Endothelial cell of umbilical vein (primary cell): ENCODE measurements around the gene LITAF. TPM values are rescaled to one million over a fixed set of nuclear protein-coding genes. Genes with fewer than 3 reads are reported as not detected.

Experiments
- BruUV-seq: library from RNA; stranded (reverse); fragments of 400-500 nt; replicated peaks from 2 replicates; lab custom pipeline; 2021; lab: Mats Ljungman, UMichigan
- CTCF ChIA-PET: fragments of 300-600, 350-600 bp; sonication (Branson Sonifier 250); formaldehyde crosslinking; loops from one replicate; lab custom pipeline; 2021; ENCODE audit warnings: antibody characterized with exemption, inconsistent platforms; lab: Charles Lee
- POLR2A ChIA-PET: fragments of 300-600, 350-600 bp; sonication (Branson Sonifier 250); formaldehyde crosslinking; loops from one replicate; lab custom pipeline; 2021; ENCODE audit warnings: antibody characterized with exemption, inconsistent platforms; lab: Charles Lee
- DNase-seq: peaks from one replicate; pipeline ENCODE4 v3.0.0-alpha.2; 2011; ENCODE audit warnings: low read depth, low spot score
- FAIRE-seq: peaks from 2 replicates; lab custom pipeline; 2011; peaks lifted over from hg19 to GRCh38; lab: Jason Lieb, UNC
- H2AFZ ChIP-seq: 2 replicates; pipeline ENCODE4 v1.6.0; 2012; ENCODE audit warnings: low read depth, low read length, control low read depth, inconsistent platforms
- H3K27ac ChIP-seq: 2 replicates; pipeline ENCODE4 v1.5.1; 2011; ENCODE audit warnings: low read depth, mild to moderate bottlenecking, control low read depth, low read length, moderate library complexity; ENCODE audit not compliant: insufficient read depth
- H3K27me3 ChIP-seq, 2 experiments: 2 replicates each; pipeline versions ENCODE4 v1.6.0 to v1.6.1; 2011; ENCODE audit warnings: low read length in 2 of 2, mixed read lengths in 1 of 2; ENCODE audit not compliant: control insufficient read depth in 2 of 2, insufficient read depth in 2 of 2
- H3K36me3 ChIP-seq, 2 experiments: 2 replicates in 1 of 2; 3 replicates in 1 of 2; pipeline ENCODE4 v1.5.1; 2011; ENCODE audit warnings: low read length in 2 of 2, mild to moderate bottlenecking in 1 of 2, moderate library complexity in 1 of 2; ENCODE audit not compliant: control insufficient read depth in 2 of 2, insufficient read depth in 2 of 2; ENCODE audit errors: extremely low read depth in 1 of 2
- H3K4me1 ChIP-seq: 3 replicates; pipeline ENCODE4 v1.5.1; 2011; ENCODE audit warnings: mild to moderate bottlenecking, low read length; ENCODE audit not compliant: control insufficient read depth, insufficient read depth; ENCODE audit errors: extremely low read depth
- H3K4me2 ChIP-seq: 2 replicates; pipeline ENCODE4 v1.6.1; 2011; ENCODE audit warnings: low read length, control low read depth, mixed read lengths; ENCODE audit not compliant: insufficient read depth
- H3K4me3 ChIP-seq, 3 experiments: fragments of 200-600 bp in 1 of 3; sonication (generic), shearing (Covaris generic) in 1 of 3; replicated peaks in 1 of 3; 2 replicates each; pipeline ENCODE4 v1.5.1; 2011 to 2016; ENCODE audit warnings: control low read depth in 3 of 3, low read length in 3 of 3, mild to moderate bottlenecking in 2 of 3, inconsistent platforms in 1 of 3, low read depth in 1 of 3, moderate library complexity in 1 of 3; ENCODE audit not compliant: insufficient read depth in 1 of 3
- H3K79me2 ChIP-seq: 2 replicates; pipeline ENCODE4 v1.6.0; 2012; ENCODE audit warnings: low read length, inconsistent platforms; ENCODE audit not compliant: control insufficient read depth, insufficient read depth
- H3K9ac ChIP-seq: replicated peaks from 2 replicates; pipeline ENCODE3; 2011; ENCODE audit warnings: low read length, control low read depth; ENCODE audit not compliant: insufficient read depth; ENCODE audit errors: extremely low read depth
- H3K9me1 ChIP-seq: replicated peaks from 3 replicates; pipeline ENCODE4 v1.6.0; 2011; ENCODE audit warnings: mild to moderate bottlenecking, low read length; ENCODE audit not compliant: control insufficient read depth, insufficient read depth; ENCODE audit errors: extremely low read depth
- H3K9me3 ChIP-seq: replicated peaks from 2 replicates; pipeline ENCODE4 v1.5.1; 2012; ENCODE audit warnings: low read length, inconsistent platforms; ENCODE audit not compliant: control insufficient read depth, insufficient read depth
- H4K20me1 ChIP-seq: replicated peaks from 2 replicates; pipeline ENCODE3; 2011; ENCODE audit warnings: mild to moderate bottlenecking, low read length; ENCODE audit not compliant: control insufficient read depth, insufficient read depth; ENCODE audit errors: extremely low read depth
- GATA2 ChIP-seq: IDR thresholded peaks from 2 replicates; pipeline ENCODE4 v1.7.0; 2011; ENCODE audit warnings: low read depth, mild to moderate bottlenecking, moderate library complexity, mixed read lengths, low read length; ENCODE audit not compliant: insufficient read length, insufficient read depth
- POLR2AphosphoS5 ChIP-seq: IDR thresholded peaks from 2 replicates; pipeline ENCODE4 v1.6.1; 2012; ENCODE audit warnings: low read depth, mild to moderate bottlenecking, control low read depth, low read length, moderate library complexity; ENCODE audit not compliant: insufficient read depth
- dilution Hi-C: fragments of 300-500 bp; cut with MboI; formaldehyde crosslinking; loops from one replicate; pipeline ENCODE4 v1.15.0; 2019; ENCODE audit warnings: low sequenced_read_pairs; ENCODE audit not compliant: extremely low pct_ligation_motif_present
- intact Hi-C: fragments of 100-400 bp; cut with micrococcal nuclease; formaldehyde crosslinking; loops from one replicate; pipeline ENCODE4 v1.10.0; 2022
- polyA plus RNA-seq, 4 experiments: library from polyadenylated mRNA; depleted of rRNA in 3 of 4; stranded (reverse) in 3 of 4; unstranded in 1 of 4; fragments of >200 nt; gene quantifications; 2 replicates each; pipeline versions ENCODE4 v1.2.1 to v1.2.3, GENCODE V29; 2011 to 2012; ENCODE audit warnings: missing spikeins in 1 of 4
- total RNA-seq: library from RNA; stranded (reverse); gene quantifications from 2 replicates; pipeline ENCODE4 v1.2.3, GENCODE V29; 2021
- TF ChIP-seq, protein P1 (sequence below): IDR thresholded peaks from 2 replicates; pipeline ENCODE4 v1.6.1; 2011; ENCODE audit not compliant: insufficient read depth, insufficient read length
- TF ChIP-seq, protein P2 (sequence below), 2 donors: IDR thresholded peaks; 1 replicate in 1 of 2; 2 replicates in 1 of 2; pipeline ENCODE4 v1.5.1; 2011; ENCODE audit warnings: low read length in 2 of 2, mild to moderate bottlenecking in 2 of 2, moderate library complexity in 2 of 2, control low read depth in 1 of 2, inconsistent platforms in 1 of 2, low read depth in 1 of 2; ENCODE audit not compliant: insufficient read depth in 1 of 2; ENCODE audit errors: extremely low read depth in 1 of 2

The LITAF gene
- total and polyA plus RNA-seq, 2 donors (not counting 3 experiments of a cell fraction or from before 2014, with no cell fraction given), result 15.2 to 27.2 TPM

GRCh38 chr16:11524098-11524760, 62.5 kb downstream of the LITAF start:
- dilution Hi-C loops, result no loop called here
- TF ChIP-seq, protein P1, sequence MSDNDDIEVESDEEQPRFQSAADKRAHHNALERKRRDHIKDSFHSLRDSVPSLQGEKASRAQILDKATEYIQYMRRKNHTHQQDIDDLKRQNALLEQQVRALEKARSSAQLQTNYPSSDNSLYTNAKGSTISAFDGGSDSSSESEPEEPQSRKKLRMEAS, result no peak
- TF ChIP-seq GATA2, result no peak
- TF ChIP-seq POLR2AphosphoS5, result no peak
- TF ChIP-seq, protein P2, sequence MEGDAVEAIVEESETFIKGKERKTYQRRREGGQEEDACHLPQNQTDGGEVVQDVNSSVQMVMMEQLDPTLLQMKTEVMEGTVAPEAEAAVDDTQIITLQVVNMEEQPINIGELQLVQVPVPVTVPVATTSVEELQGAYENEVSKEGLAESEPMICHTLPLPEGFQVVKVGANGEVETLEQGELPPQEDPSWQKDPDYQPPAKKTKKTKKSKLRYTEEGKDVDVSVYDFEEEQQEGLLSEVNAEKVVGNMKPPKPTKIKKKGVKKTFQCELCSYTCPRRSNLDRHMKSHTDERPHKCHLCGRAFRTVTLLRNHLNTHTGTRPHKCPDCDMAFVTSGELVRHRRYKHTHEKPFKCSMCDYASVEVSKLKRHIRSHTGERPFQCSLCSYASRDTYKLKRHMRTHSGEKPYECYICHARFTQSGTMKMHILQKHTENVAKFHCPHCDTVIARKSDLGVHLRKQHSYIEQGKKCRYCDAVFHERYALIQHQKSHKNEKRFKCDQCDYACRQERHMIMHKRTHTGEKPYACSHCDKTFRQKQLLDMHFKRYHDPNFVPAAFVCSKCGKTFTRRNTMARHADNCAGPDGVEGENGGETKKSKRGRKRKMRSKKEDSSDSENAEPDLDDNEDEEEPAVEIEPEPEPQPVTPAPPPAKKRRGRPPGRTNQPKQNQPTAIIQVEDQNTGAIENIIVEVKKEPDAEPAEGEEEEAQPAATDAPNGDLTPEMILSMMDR (IDR thresholded peaks at IDR 0.05; ENCODE audit: extremely low read depth in 1 of 2, insufficient read depth in 1 of 2, low read depth in 1 of 2, low read length in 2 of 2), result no peak
- DNase-seq (no peak), FAIRE-seq (no peak)
- BruUV-seq, result no TSS peak
- Histone ChIP-seq H3K27ac (no peak overlapping the region), H3K4me1 (no peaks in the 10 kb centered on the region), H3K4me2 (no peak overlapping the region), H3K9ac (no peak overlapping the region), H4K20me1 (no peaks in the 10 kb centered on the region), H3K4me3 (no peak overlapping the region), H3K27me3 (peaks cover 3 to 5% of the 10 kb centered on the region in 2 experiments), H3K9me3 (no peaks in the 10 kb centered on the region), H3K36me3 (no peaks in the 10 kb centered on the region), H3K79me2 (no peaks in the 10 kb centered on the region), H3K9me1 (no peaks in the 10 kb centered on the region), H2AFZ (no peak overlapping the region)
- ChIA-PET CTCF (interaction anchor here (2.7 kb wide), 1 partner anchor 116 kb away, joined by 10 read pairs; no protein-coding TSS in a partner anchor), POLR2A (interaction anchor here (0.7 kb wide), 1 partner anchor 105 kb away, joined by 4 read pairs; no protein-coding TSS in a partner anchor)
- intact Hi-C loops, result no loop called here
